Measurements from ENCODE around the gene SHISA4.
"Not testable (repeated sequence)": the region's sequence is repeated elsewhere in the genome, so short reads cannot be mapped to it uniquely, and the experiment has no call there.

SHISA4 gene

GRCh38 chr1:201899683-201900429, 11.2 kb downstream of the SHISA4 start:
- no peak for DNase-seq

GRCh38 chr1:201900476-201900875, 11.8 kb downstream of the SHISA4 start:
- no peak for DNase-seq

GRCh38 chr1:201901036-201901435, 12.3 kb downstream of the SHISA4 start:
- not testable (repeated sequence) for DNase-seq

- no peak for DNase-seq
Measured at GRCh38 chr1:201902198-201902597, 13.5 kb downstream of the SHISA4 start.

- peak; percentile 23 for DNase-seq
Measured at GRCh38 chr1:201903135-201903534, 14.4 kb downstream of the SHISA4 start.

- DNase-seq: no peak
Measured at GRCh38 chr1:201904579-201904978, 15.9 kb downstream of the SHISA4 start.

- DNase-seq: no peak
Measured at GRCh38 chr1:201905234-201905890, 16.7 kb downstream of the SHISA4 start.

- DNase-seq: no peak
Measured at GRCh38 chr1:201906336-201906735, 17.6 kb downstream of the SHISA4 start.

- no peak for DNase-seq
Measured at GRCh38 chr1:201907621-201908020, 18.9 kb downstream of the SHISA4 start.

- no peak for DNase-seq
Measured at GRCh38 chr1:201911826-201912571, 23.3 kb downstream of the SHISA4 start.

GRCh38 chr1:201912832-201913231, 24.1 kb downstream of the SHISA4 start:
- no peak for DNase-seq

GRCh38 chr1:201914456-201915235, 25.9 kb downstream of the SHISA4 start:
- no peak for DNase-seq

GRCh38 chr1:201916649-201917249, 28.1 kb downstream of the SHISA4 start:
- DNase-seq: peak; percentile 69

- peak; percentile 78 for DNase-seq
Measured at GRCh38 chr1:201917362-201918033, 28.8 kb downstream of the SHISA4 start.

- DNase-seq: no peak
Measured at GRCh38 chr1:201918343-201918742, 29.6 kb downstream of the SHISA4 start.

GRCh38 chr1:201921952-201922558, 33.4 kb downstream of the SHISA4 start:
- no peak for DNase-seq

- DNase-seq: no peak
Measured at GRCh38 chr1:201925301-201925567, 36.5 kb downstream of the SHISA4 start.

- no peak for DNase-seq
Measured at GRCh38 chr1:201925981-201926645, 37.4 kb downstream of the SHISA4 start.

- no peak for DNase-seq
Measured at GRCh38 chr1:201928266-201928665, 39.6 kb downstream of the SHISA4 start.

- DNase-seq: peak; percentile 9
Measured at GRCh38 chr1:201930137-201930536, 41.4 kb downstream of the SHISA4 start.

- DNase-seq: no peak
Measured at GRCh38 chr1:201930803-201931202, 42.1 kb downstream of the SHISA4 start.

Measured in NCI-H226 (cell line).